BLaER1 treated with 17β-estradiol and CSF1 and Interleukin-3, amounts not matched to agents 10 nM and 100 nM (cell line): ENCODE data around the gene TMEM50B.

Experiments used
- H3K27ac ChIP-seq, 11 experiments: shearing (Covaris generic); formaldehyde crosslinking; 2 replicates each; pipeline ENCODE4 v1.8.1; 2022
- H3K27me3 ChIP-seq, 11 experiments: shearing (Covaris generic); formaldehyde crosslinking; 2 replicates each; pipeline ENCODE4 v1.8.1; 2022
- H3K36me3 ChIP-seq, 11 experiments: shearing (Covaris generic); formaldehyde crosslinking; 2 replicates each; pipeline ENCODE4 v1.8.1; 2022
- H3K4me1 ChIP-seq, 10 experiments: shearing (Covaris generic); formaldehyde crosslinking; 2 replicates each; pipeline ENCODE4 v1.8.1; 2022
- H3K4me2 ChIP-seq, 11 experiments: shearing (Covaris generic); formaldehyde crosslinking; 2 replicates each; pipeline ENCODE4 v1.8.1; 2022
- H3K4me3 ChIP-seq, 10 experiments: shearing (Covaris generic); formaldehyde crosslinking; 2 replicates each; pipeline ENCODE4 v1.8.1; 2022
- H3K9ac ChIP-seq, 11 experiments: shearing (Covaris generic); formaldehyde crosslinking; 2 replicates each; pipeline ENCODE4 v1.8.1; 2022
- H3K9me3 ChIP-seq, 11 experiments: shearing (Covaris generic); formaldehyde crosslinking; replicated peaks in 1 of 11; 2 replicates each; pipeline ENCODE4 v1.8.1; 2022
- H4K20me1 ChIP-seq, 11 experiments: shearing (Covaris generic); formaldehyde crosslinking; 2 replicates each; pipeline ENCODE4 v1.8.1; 2022
- Cebpa-rat ChIP-seq, 11 experiments: shearing (Covaris generic); IDR thresholded peaks; 2 replicates each; pipeline ENCODE4 v1.8.1; 2022

Gene TMEM50B

GRCh38 chr21:33402001-33402979 lies 77.5 kb downstream of the TMEM50B start:
- TF ChIP-seq Cebpa-rat (IDR thresholded peaks at IDR 0.05): peak; percentile 50 to 91 (median 79); a peak in 17 of 22 replicates
- Histone ChIP-seq H3K4me3 (peak overlapping the region; percentile 67 to 99 (median 96)), H3K36me3 (peaks cover 0 to 36% (median 27%) of the 10 kb centered on the region in 11 experiments; a peak in 17 of 22 replicates), H3K9ac (peak overlapping the region; percentile 98 to 100 (median 99)), H3K4me2 (peak overlapping the region; percentile 45 to 97 (median 70); a peak in 21 of 22 replicates), H3K27me3 (no peaks in the 10 kb centered on the region), H3K9me3 (peaks cover 0 to 16% (median 0%) of the 10 kb centered on the region in 11 experiments; a peak in 6 of 22 replicates), H3K4me1 (peaks cover 53 to 83% (median 68%) of the 10 kb centered on the region in 10 experiments), H3K27ac (peak overlapping the region; percentile 96 to 100 (median 99)), H4K20me1 (peaks cover 17 to 32% (median 23%) of the 10 kb centered on the region in 11 experiments; a peak in 20 of 22 replicates)

DNA sequence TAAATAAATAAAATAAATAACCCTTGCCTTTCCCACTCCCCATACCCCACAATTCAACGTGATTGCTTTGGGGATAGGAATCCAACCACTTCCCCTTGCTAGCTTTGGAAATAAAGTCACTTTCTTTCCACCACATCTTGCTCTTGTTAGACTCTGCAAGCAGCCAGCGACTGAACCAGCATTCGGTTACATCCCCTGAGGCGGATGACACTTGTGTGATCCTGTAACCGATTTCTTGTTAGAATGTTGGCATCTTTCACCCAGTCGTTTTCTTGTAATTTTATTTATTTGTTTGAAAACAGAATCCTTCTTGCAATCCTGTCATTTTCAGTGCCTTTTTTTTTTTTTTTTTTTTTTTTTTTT lies 78.2 kb downstream of the TMEM50B start:
- TF ChIP-seq Cebpa-rat (IDR thresholded peaks at IDR 0.05): no peak
- Histone ChIP-seq H4K20me1 (peaks cover 10 to 25% (median 16%) of the 10 kb centered on the region in 11 experiments; a peak in 18 of 22 replicates), H3K9ac (peak overlapping the region in 10 of 11 experiments; percentile 44 to 100 (median 99); a peak in 14 of 22 replicates), H3K4me3 (no peak overlapping the region), H3K27ac (peak overlapping the region; percentile 96 to 100 (median 99); a peak in 21 of 22 replicates), H3K36me3 (peaks cover 0 to 29% (median 20%) of the 10 kb centered on the region in 11 experiments; a peak in 16 of 22 replicates), H3K27me3 (no peaks in the 10 kb centered on the region), H3K4me1 (peaks cover 48 to 83% (median 68%) of the 10 kb centered on the region in 10 experiments), H3K4me2 (peak overlapping the region; percentile 45 to 97 (median 70); a peak in 20 of 22 replicates), H3K9me3 (peaks cover 0 to 16% (median 0%) of the 10 kb centered on the region in 11 experiments; a peak in 6 of 22 replicates)
